Lung (tissue), 12 donors: Measurements from ENCODE around the gene PRKG1. TPM values are rescaled to one million over a fixed set of nuclear protein-coding genes. Genes with fewer than 3 reads are reported as not detected.
"Not testable (repeated sequence)": the region's sequence is repeated elsewhere in the genome, so short reads cannot be mapped to it uniquely, and the experiment has no call there.

Experiments used
- ATAC-seq: fragments of 200-7000 bp; cut with Tn5 transposase; one replicate; pipeline ENCODE4 v1.9.1; 2020; ENCODE audit warnings: moderate number of reproducible peaks; ENCODE audit not compliant: insufficient read depth, low FRiP score
- DNase-seq, 3 donors: peaks; one replicate each; pipeline ENCODE4 v3.0.0-alpha.2; 2013 to 2017
- H3K27ac ChIP-seq, 2 donors: one replicate each; pipeline ENCODE4 v1.5.1; 2013; ENCODE audit warnings: mild to moderate bottlenecking in 2 of 2, moderate library complexity in 2 of 2, control low read depth in 1 of 2, inconsistent platforms in 1 of 2, low read depth in 1 of 2, low read length in 1 of 2
- H3K27me3 ChIP-seq, 3 donors: one replicate each; pipeline ENCODE4 v1.5.1; 2013; ENCODE audit warnings: low read length in 2 of 3; ENCODE audit not compliant: control insufficient read depth in 3 of 3, insufficient read depth in 3 of 3
- H3K36me3 ChIP-seq, 4 donors: one replicate each; pipeline ENCODE4 v1.5.1; 2013; ENCODE audit warnings: low read length in 4 of 4, mild to moderate bottlenecking in 1 of 4, moderate library complexity in 1 of 4; ENCODE audit not compliant: control insufficient read depth in 4 of 4, insufficient read depth in 4 of 4
- H3K4me1 ChIP-seq, 5 donors: one replicate each; pipeline ENCODE4 v1.5.1; 2013; ENCODE audit warnings: low read length in 5 of 5, mild to moderate bottlenecking in 2 of 5, moderate library complexity in 1 of 5; ENCODE audit not compliant: control insufficient read depth in 5 of 5, insufficient read depth in 5 of 5
- H3K4me3 ChIP-seq: one replicate; pipeline ENCODE4 v1.5.1; 2013; ENCODE audit warnings: mild to moderate bottlenecking, control low read depth, moderate library complexity
- H3K9ac ChIP-seq, 2 donors: one replicate each; pipeline ENCODE4 v1.5.1; 2013; ENCODE audit warnings: low read length in 2 of 2, control low read depth in 1 of 2; ENCODE audit not compliant: insufficient read depth in 1 of 2
- H3K9me3 ChIP-seq, 4 donors: one replicate each; pipeline ENCODE4 v1.5.1; 2013; ENCODE audit warnings: low read length in 3 of 4, mild to moderate bottlenecking in 1 of 4, moderate library complexity in 1 of 4; ENCODE audit not compliant: control insufficient read depth in 4 of 4, insufficient read depth in 3 of 4
- CTCF ChIP-seq: IDR thresholded peaks from 2 replicates; pipeline ENCODE4 v1.5.1; 2012; ENCODE audit warnings: mild to moderate bottlenecking; ENCODE audit errors: control extremely low read depth, extremely low read depth
- WGBS, 2 donors: extraction: QIAGEN DNeasy Blood & Tissue Kit; methylation state at CpG; one replicate each; pipeline ENCODE4 v1.1.7; 2013; 5-methylcytosine and 5-hydroxymethylcytosine counted together
- polyA plus RNA-seq, 2 donors: library from polyadenylated mRNA; stranded (reverse); fragments of 200-250 nt; gene quantifications; one replicate each; pipeline ENCODE4 v1.2.1, GENCODE V29; 2013
- total RNA-seq, 2 donors: library from RNA; depleted of rRNA in 1 of 2; stranded (reverse); fragments of >200 nt in 1 of 2; gene quantifications; one replicate each; pipeline ENCODE4 v1.2.1, GENCODE V29; 2014 to 2021
- donor health status: control.
- donor health status: control.
- donor health status: Bipolar disorder and iron deficiency.
- donor health status: healthy.
- donor health status: DM: yes; HTN: yes; CAD: no.

The PRKG1 gene
- total and polyA plus RNA-seq, 4 donors, result 2.1 to 50.8 (median 15.1) TPM

- Histone ChIP-seq H3K36me3 (no peaks in the 10 kb centered on the region), H3K4me1 (no peaks in the 10 kb centered on the region), H3K27ac (no peak overlapping the region), H3K9me3 (no peaks in the 10 kb centered on the region), H3K27me3 (no peaks in the 10 kb centered on the region), H3K9ac (no peak overlapping the region), H3K4me3 (no peak overlapping the region)
- WGBS, 2 donors, result 24 to 44% methylated on average over 3 of the region's 3 CpGs
- DNase-seq (peak in 1 of 3 donors; percentile 38), ATAC-seq (no peak)
- no peak for TF ChIP-seq CTCF
These were observed 1124.3 kb downstream of the PRKG1 start for GRCh38 chr10:52198540-52198939.

GRCh38 chr10:52204906-52205305 is 1130.6 kb downstream of the PRKG1 start:
- not testable (repeated sequence) for DNase-seq, H3K27ac ChIP-seq, ATAC-seq, H3K4me1 ChIP-seq, H3K9ac ChIP-seq, H3K9me3 ChIP-seq, H3K36me3 ChIP-seq, H3K4me3 ChIP-seq, H3K27me3 ChIP-seq
- WGBS, 2 donors, result 87 to 91% methylated on average over 7 of the region's 7 CpGs

- DNase-seq, result peak in 1 of 3 donors; percentile 33
- Histone ChIP-seq H3K9me3 (peaks cover 0 to 5% (median 0%) of the 10 kb centered on the region in 4 donors), H3K27me3 (no peaks in the 10 kb centered on the region), H3K4me1 (peaks cover 0 to 16% (median 0%) of the 10 kb centered on the region in 5 donors), H3K27ac (no peak overlapping the region), H3K9ac (no peak overlapping the region), H3K36me3 (no peaks in the 10 kb centered on the region), H3K4me3 (no peak overlapping the region)
- no peak for ATAC-seq
- WGBS, 2 donors, result 91 to 94% methylated on average over 2 of the region's 2 CpGs
- TF ChIP-seq CTCF, result no peak
These were observed 1134.1 kb downstream of the PRKG1 start for GRCh38 chr10:52208365-52208764.

- H3K9me3 ChIP-seq, result peaks cover 0 to 5% (median 0%) of the 10 kb centered on the region in 4 donors
- DNase-seq (no peak), ATAC-seq (no peak)
- H3K27me3 ChIP-seq, result no peaks in the 10 kb centered on the region
- no peak overlapping the region for H3K27ac ChIP-seq
- peaks cover 0 to 18% (median 0%) of the 10 kb centered on the region in 5 donors for H3K4me1 ChIP-seq
- H3K36me3 ChIP-seq, result no peaks in the 10 kb centered on the region
- H3K9ac ChIP-seq, result no peak overlapping the region
- H3K4me3 ChIP-seq, result no peak overlapping the region
- 82 to 91% methylated on average over 6 of the region's 6 CpGs for WGBS, 2 donors
- no peak for TF ChIP-seq CTCF
These were observed 1135.9 kb downstream of the PRKG1 start for GRCh38 chr10:52210161-52210560.
